DND-41 (cell line): ENCODE data around the gene HEPN1.

Experiments used
- ATAC-seq: fragments of 200-7000 bp; cut with Tn5 transposase; 3 replicates; pipeline ENCODE4 v1.9.1; 2021; ENCODE audit warnings: low read depth; ENCODE audit not compliant: insufficient read depth
- DNase-seq: peaks from one replicate; pipeline ENCODE4 v3.0.0-alpha.2; 2020
- H2AFZ ChIP-seq: 2 replicates; pipeline ENCODE4 v1.6.0; 2012; ENCODE audit warnings: low read depth, low read length
- H3K27ac ChIP-seq: 2 replicates; pipeline ENCODE4 v1.5.1; 2012; ENCODE audit warnings: low read length, inconsistent platforms
- H3K27me3 ChIP-seq: fragments of 200-600 bp; sonication (generic); 2 replicates; pipeline ENCODE4 v1.6.0; 2012; ENCODE audit warnings: low read length, mild to moderate bottlenecking, inconsistent platforms; ENCODE audit not compliant: insufficient read depth, poor library complexity
- H3K36me3 ChIP-seq: 2 replicates; pipeline ENCODE4 v1.5.1; 2012; ENCODE audit warnings: low read length, inconsistent platforms; ENCODE audit not compliant: insufficient read depth
- H3K4me1 ChIP-seq: 2 replicates; pipeline ENCODE4 v1.5.1; 2012; ENCODE audit warnings: mild to moderate bottlenecking, low read length; ENCODE audit not compliant: insufficient read depth
- H3K4me2 ChIP-seq: 2 replicates; pipeline ENCODE4 v1.6.0; 2012; ENCODE audit warnings: mild to moderate bottlenecking, moderate library complexity, low read length, inconsistent platforms; ENCODE audit not compliant: insufficient read depth
- H3K4me3 ChIP-seq, 2 experiments: fragments of 200-600 bp in 1 of 2; shearing (Covaris generic) in 1 of 2; 2 replicates each; pipeline ENCODE4 v1.5.1; 2012 to 2016; ENCODE audit warnings: inconsistent platforms in 2 of 2, low read length in 2 of 2, mild to moderate bottlenecking in 2 of 2, low read depth in 1 of 2, moderate library complexity in 1 of 2
- H3K79me2 ChIP-seq: 2 replicates; pipeline ENCODE4 v1.6.0; 2012; ENCODE audit warnings: low read length, inconsistent platforms; ENCODE audit not compliant: insufficient read depth
- H3K9ac ChIP-seq: 2 replicates; pipeline ENCODE4 v1.6.0; 2012; ENCODE audit warnings: low read depth, mild to moderate bottlenecking, inconsistent platforms, low read length, moderate library complexity
- H3K9me3 ChIP-seq: 2 replicates; pipeline ENCODE4 v1.5.1; 2012; ENCODE audit warnings: low read length, moderate library complexity, mild to moderate bottlenecking, inconsistent platforms; ENCODE audit not compliant: insufficient read depth, severe bottlenecking
- H4K20me1 ChIP-seq: 2 replicates; pipeline ENCODE4 v1.6.0; 2012; ENCODE audit warnings: low read length; ENCODE audit not compliant: insufficient read depth
- EZH2 ChIP-seq: IDR thresholded peaks from 3 replicates; pipeline ENCODE4 v1.6.1; 2012; ENCODE audit warnings: borderline replicate concordance, low read depth, mild to moderate bottlenecking, moderate library complexity, low read length, inconsistent platforms; ENCODE audit not compliant: severe bottlenecking
- TF ChIP-seq, protein P1 (sequence below): IDR thresholded peaks from 2 replicates; pipeline ENCODE4 v1.5.1; 2012; ENCODE audit warnings: borderline replicate concordance, low read length, moderate library complexity, mild to moderate bottlenecking; ENCODE audit not compliant: poor library complexity, severe bottlenecking; ENCODE audit errors: extremely low read depth

The HEPN1 gene

DNA sequence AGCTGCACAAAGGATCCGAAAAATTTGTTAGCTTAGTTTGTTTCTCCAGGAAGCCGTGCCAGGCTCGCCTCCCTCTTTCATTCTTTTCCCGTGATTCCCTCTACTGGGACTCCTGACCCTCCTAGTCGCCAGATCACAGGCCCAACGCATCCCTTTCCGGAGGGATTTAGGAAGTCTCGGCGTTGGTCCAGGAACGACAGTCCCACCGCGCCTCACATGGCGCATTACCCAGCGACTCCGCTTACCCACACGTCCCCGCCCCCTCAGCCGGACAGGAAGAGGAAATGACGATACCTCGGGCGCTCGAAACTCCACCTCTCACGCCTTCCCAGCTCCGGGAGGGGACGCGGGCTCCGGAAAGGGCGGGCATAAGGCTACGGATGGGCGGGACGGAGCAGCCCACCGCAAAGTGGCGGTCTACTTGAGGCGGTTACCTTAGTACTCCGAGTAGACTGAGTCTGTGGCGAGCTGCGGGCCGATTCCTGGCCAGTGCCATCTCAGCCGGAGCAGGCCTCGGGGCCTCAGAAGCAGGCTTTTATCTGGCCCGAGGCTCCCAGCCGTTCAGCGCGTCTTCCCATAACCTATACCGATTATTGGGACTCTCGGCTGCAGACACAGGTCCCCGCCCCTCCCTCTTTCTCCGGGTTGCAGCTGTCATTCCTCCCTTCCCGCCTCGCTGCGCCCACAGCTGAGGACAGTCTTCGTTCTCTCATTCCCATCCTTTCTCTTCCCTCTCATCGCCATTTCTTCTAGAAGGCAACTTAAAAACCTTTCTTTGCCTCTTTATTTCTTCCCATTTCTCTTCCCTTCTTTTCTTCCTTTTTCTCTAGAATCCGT, 34.9 kb downstream of the HEPN1 start, which contains the start of gene CCDC15:
CCDC15 (plus strand) TSS at position 450 of the 837 bp plus-strand sequence. CDS start 531 bp downstream, outside the sequence.
- Histone ChIP-seq H3K79me2 (peaks cover 4% of the 10 kb centered on the region), H3K4me3 (peak within 1 kb of the TSS; percentile 65 to 86), H3K36me3 (no peaks in the 10 kb centered on the region), H3K27ac (peak within 1 kb of the TSS; percentile 96), H3K9ac (peak within 1 kb of the TSS; percentile 72), H4K20me1 (no peaks in the 10 kb centered on the region), H3K27me3 (no peaks in the 10 kb centered on the region), H3K4me1 (peaks cover 59% of the 10 kb centered on the region), H3K9me3 (no peaks in the 10 kb centered on the region), H2AFZ (peak within 1 kb of the TSS; percentile 88), H3K4me2 (peak within 1 kb of the TSS; percentile 83)
- TF ChIP-seq, protein P1, sequence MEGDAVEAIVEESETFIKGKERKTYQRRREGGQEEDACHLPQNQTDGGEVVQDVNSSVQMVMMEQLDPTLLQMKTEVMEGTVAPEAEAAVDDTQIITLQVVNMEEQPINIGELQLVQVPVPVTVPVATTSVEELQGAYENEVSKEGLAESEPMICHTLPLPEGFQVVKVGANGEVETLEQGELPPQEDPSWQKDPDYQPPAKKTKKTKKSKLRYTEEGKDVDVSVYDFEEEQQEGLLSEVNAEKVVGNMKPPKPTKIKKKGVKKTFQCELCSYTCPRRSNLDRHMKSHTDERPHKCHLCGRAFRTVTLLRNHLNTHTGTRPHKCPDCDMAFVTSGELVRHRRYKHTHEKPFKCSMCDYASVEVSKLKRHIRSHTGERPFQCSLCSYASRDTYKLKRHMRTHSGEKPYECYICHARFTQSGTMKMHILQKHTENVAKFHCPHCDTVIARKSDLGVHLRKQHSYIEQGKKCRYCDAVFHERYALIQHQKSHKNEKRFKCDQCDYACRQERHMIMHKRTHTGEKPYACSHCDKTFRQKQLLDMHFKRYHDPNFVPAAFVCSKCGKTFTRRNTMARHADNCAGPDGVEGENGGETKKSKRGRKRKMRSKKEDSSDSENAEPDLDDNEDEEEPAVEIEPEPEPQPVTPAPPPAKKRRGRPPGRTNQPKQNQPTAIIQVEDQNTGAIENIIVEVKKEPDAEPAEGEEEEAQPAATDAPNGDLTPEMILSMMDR: no peak
- no peak for TF ChIP-seq EZH2
- ATAC-seq (peak; percentile 90), DNase-seq (peak; percentile 97)

DNA sequence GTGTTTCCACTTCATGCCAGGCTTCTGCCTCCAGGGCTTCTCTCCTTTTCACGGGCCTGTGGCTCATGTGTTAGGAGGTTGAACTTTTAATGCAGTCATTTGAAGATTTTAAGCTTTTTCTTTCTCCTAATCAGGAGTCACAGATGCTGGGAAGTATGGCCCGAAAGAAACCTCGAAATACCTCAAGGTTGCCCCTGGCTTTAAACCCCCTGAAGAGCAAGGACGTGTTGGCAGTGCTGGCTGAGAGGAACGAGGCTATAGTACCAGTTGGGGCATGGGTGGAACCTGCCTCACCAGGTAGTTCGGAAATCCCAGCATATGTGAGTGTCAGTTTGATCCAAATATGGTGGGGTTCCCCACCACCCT, 35.5 kb downstream of the HEPN1 start:
- Histone ChIP-seq H3K9ac (peak overlapping the region; percentile 72), H2AFZ (peak overlapping the region; percentile 72), H3K27me3 (no peaks in the 10 kb centered on the region), H3K4me2 (peak overlapping the region; percentile 83), H3K27ac (peak overlapping the region; percentile 84), H3K9me3 (no peaks in the 10 kb centered on the region), H3K79me2 (peaks cover 4% of the 10 kb centered on the region), H3K4me1 (peaks cover 56% of the 10 kb centered on the region), H3K4me3 (peak overlapping the region; percentile 65 to 86), H4K20me1 (no peaks in the 10 kb centered on the region), H3K36me3 (peaks cover 2% of the 10 kb centered on the region; the same call in 1 of the 2 replicates)
- no peak for ATAC-seq
- no peak for DNase-seq
- TF ChIP-seq, protein P1: no peak
- TF ChIP-seq EZH2: no peak

DNA sequence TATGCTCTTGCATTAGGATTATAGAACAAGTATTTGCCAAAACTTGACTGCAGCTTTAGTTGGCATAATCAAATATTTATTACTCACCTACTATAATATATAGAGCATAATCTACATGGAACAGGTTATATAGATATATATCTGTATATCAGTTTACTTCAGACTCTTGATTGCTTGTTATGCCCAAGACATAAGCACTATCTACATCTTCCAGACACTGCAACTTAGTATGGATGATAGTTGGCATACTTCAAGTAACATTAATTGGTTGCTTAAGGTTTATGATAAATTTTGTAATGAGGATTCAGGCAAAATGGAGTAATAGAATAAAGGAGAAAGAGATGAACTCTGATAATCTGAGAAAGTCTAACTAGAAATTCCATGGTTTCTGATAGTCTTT, 36.0 kb downstream of the HEPN1 start:
- Histone ChIP-seq H3K9ac (peak overlapping the region; percentile 72), H3K27ac (peak overlapping the region; percentile 84), H3K4me1 (peaks cover 51% of the 10 kb centered on the region), H3K4me2 (peak overlapping the region; percentile 83), H4K20me1 (no peaks in the 10 kb centered on the region), H2AFZ (peak overlapping the region; percentile 72; the same call in 1 of the 2 replicates), H3K27me3 (no peaks in the 10 kb centered on the region), H3K4me3 (peak overlapping the region; percentile 65 to 86; a peak in 3 of 4 replicates), H3K36me3 (peaks cover 5% of the 10 kb centered on the region; the same call in 1 of the 2 replicates), H3K79me2 (peaks cover 4% of the 10 kb centered on the region), H3K9me3 (no peaks in the 10 kb centered on the region)
- ATAC-seq (no peak), DNase-seq (no peak)
- no peak for TF ChIP-seq EZH2
- TF ChIP-seq, protein P1: no peak
